HEK293 (cell line): ENCODE results near the gene DHRS7C.

Experiments used
- ATF2 ChIP-seq: fragments of 450-650 bp; formaldehyde crosslinking; IDR thresholded peaks from 2 replicates; pipeline ENCODE4 v1.5.1; 2016; ENCODE audit warnings: missing biosample characterization, missing genetic modification characterization, low read depth
- CTCF ChIP-seq: fragments of 450-650 bp; formaldehyde crosslinking; IDR thresholded peaks from 2 replicates; pipeline ENCODE4 v1.5.1; 2016; ENCODE audit warnings: missing biosample characterization, missing genetic modification characterization
- INSM2 ChIP-seq: fragments of 450-650 bp; formaldehyde crosslinking; IDR thresholded peaks from 2 replicates; pipeline ENCODE4 v1.5.1; 2016; ENCODE audit warnings: missing biosample characterization, missing genetic modification characterization
- KLF9 ChIP-seq: fragments of 450-650 bp; formaldehyde crosslinking; IDR thresholded peaks from 2 replicates; pipeline ENCODE4 v1.5.1; 2016; ENCODE audit warnings: missing biosample characterization, missing genetic modification characterization, low read depth
- MEIS1 ChIP-seq: sonication (generic); formaldehyde crosslinking; IDR thresholded peaks from 2 replicates; pipeline ENCODE4 v1.8.1; 2022; ENCODE audit warnings: missing genetic modification reagents, mild to moderate bottlenecking, borderline replicate concordance
- REST ChIP-seq: fragments of 450-650 bp; formaldehyde crosslinking; IDR thresholded peaks from 2 replicates; pipeline ENCODE4 v1.5.1; 2016; ENCODE audit warnings: missing biosample characterization, missing genetic modification characterization
- YY1 ChIP-seq: fragments of 450-650 bp; formaldehyde crosslinking; IDR thresholded peaks from 2 replicates; pipeline ENCODE4 v1.5.1; 2018; ENCODE audit warnings: missing biosample characterization, missing genetic modification characterization
- ZBTB44 ChIP-seq: fragments of 450-650 bp; IDR thresholded peaks from 2 replicates; pipeline ENCODE4 v1.5.1; 2018; ENCODE audit warnings: missing biosample characterization, mild to moderate bottlenecking, missing genetic modification characterization
- ZNF19 ChIP-seq: fragments of 450-650 bp; formaldehyde crosslinking; IDR thresholded peaks from 2 replicates; pipeline ENCODE4; 2016; ENCODE audit warnings: missing biosample characterization, missing genetic modification characterization, low read depth
- ZNF292 ChIP-seq: fragments of 450-650 bp; formaldehyde crosslinking; IDR thresholded peaks from 2 replicates; pipeline ENCODE4 v1.5.1; 2016; ENCODE audit warnings: low read depth, missing biosample characterization, missing genetic modification characterization, borderline replicate concordance
- ZNF311 ChIP-seq: fragments of 450-650 bp; formaldehyde crosslinking; IDR thresholded peaks from 2 replicates; pipeline ENCODE4 v1.5.1; 2017; ENCODE audit warnings: missing biosample characterization, missing genetic modification characterization, borderline replicate concordance
- ZNF510 ChIP-seq: fragments of 450-650 bp; formaldehyde crosslinking; IDR thresholded peaks from 2 replicates; pipeline ENCODE4 v1.5.1; 2018; ENCODE audit warnings: mild to moderate bottlenecking, missing genetic modification characterization, missing biosample characterization; ENCODE audit not compliant: insufficient replicate concordance
- ZSCAN18 ChIP-seq: fragments of 450-650 bp; formaldehyde crosslinking; IDR thresholded peaks from 2 replicates; pipeline ENCODE4 v1.5.1; 2016; ENCODE audit warnings: missing biosample characterization, missing genetic modification characterization
- ZSCAN30 ChIP-seq: fragments of 450-650 bp; IDR thresholded peaks from 2 replicates; pipeline ENCODE4 v1.5.1; 2018; ENCODE audit warnings: missing biosample characterization, mild to moderate bottlenecking, missing genetic modification characterization, moderate library complexity

- no peak for TF ChIP-seq CTCF (tag by site-specific recombination)
- no peak for TF ChIP-seq ZBTB44 (tag by site-specific recombination)
- no peak for TF ChIP-seq ATF2 (tag by site-specific recombination)
- TF ChIP-seq KLF9 (tag by site-specific recombination): no peak
- TF ChIP-seq YY1 (tag by site-specific recombination): no peak
- TF ChIP-seq INSM2 (tag by site-specific recombination): no peak
- TF ChIP-seq REST (tag by site-specific recombination): no peak
- no peak for TF ChIP-seq ZSCAN30 (tag by site-specific recombination)
- TF ChIP-seq ZNF292 (tag by site-specific recombination): no peak
- no peak for TF ChIP-seq ZNF311 (tag by site-specific recombination)
- no peak for TF ChIP-seq MEIS1 (CRISPR knock-in tag)
- TF ChIP-seq ZNF19 (tag by site-specific recombination): no peak
- TF ChIP-seq ZNF510 (tag by site-specific recombination): no peak
- no peak for TF ChIP-seq ZSCAN18 (tag by site-specific recombination)
Observed at GRCh38 chr17:9763643-9764042, 27.7 kb downstream of the DHRS7C start.
